Fibroblast of mammary gland (primary cell): ENCODE results near the gene TBX1.

Experiments
- DNase-seq: peaks from one replicate; pipeline ENCODE4 v3.0.0-alpha.2; 2010; ENCODE audit warnings: low read depth
- H3K4me3 ChIP-seq: 2 replicates; pipeline ENCODE4 v1.5.1; 2011; ENCODE audit warnings: low read depth, mild to moderate bottlenecking, low read length, moderate library complexity; ENCODE audit not compliant: control insufficient read depth
- CTCF ChIP-seq: conservative IDR thresholded peaks from 2 replicates; pipeline ENCODE4 v1.5.1; 2011; ENCODE audit warnings: low read depth, low read length, inconsistent platforms; ENCODE audit not compliant: control insufficient read depth, insufficient read depth

The TBX1 gene

DNA sequence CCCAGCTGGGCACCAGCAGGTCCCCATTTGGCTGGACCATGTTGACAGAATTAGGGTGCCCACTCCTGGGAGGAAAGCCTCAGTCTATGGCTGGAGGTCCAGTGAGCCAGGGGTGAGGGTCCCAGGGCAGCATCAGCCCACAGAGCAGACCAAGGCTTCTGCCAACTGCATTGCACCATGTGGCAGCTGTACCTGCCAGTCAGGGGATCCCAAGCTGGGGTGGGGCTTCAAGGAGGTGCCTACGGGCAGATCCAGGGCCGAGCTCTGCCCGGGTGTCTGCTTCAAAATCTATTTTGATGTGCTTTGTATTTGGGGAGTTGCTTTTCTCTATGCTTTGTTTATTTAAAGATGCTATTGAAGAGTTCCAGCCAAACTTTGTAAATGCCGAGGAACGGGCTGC lies 26.8 kb upstream of the TBX1 start:
- no peak for TF ChIP-seq CTCF
- no peak overlapping the region for H3K4me3 ChIP-seq
- DNase-seq: no peak

DNA sequence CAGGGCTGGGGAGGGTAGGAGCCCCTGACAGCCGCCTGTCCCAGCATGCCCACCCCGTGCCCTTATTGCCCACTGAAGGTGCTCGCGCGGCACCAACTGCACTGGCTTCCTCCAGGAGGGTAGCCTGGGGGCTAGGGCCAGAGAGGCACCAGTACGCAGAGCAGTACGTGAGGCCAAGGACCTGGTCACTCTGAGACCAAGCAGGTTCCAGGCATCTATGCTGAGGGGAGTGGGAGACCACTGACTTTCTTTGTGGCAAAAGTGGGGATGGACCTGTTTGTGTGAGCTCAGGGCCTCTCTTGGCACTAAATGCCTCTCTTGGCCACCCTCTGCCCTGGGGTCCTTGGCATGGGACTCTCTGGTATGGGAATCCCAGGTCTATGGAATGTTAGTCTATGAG lies 26.4 kb upstream of the TBX1 start:
- no peak for TF ChIP-seq CTCF
- H3K4me3 ChIP-seq: no peak overlapping the region
- no peak for DNase-seq

GRCh38 chr22:19734837-19735382 lies 25.7 kb upstream of the TBX1 start:
- no peak for DNase-seq
- no peak for TF ChIP-seq CTCF
- no peak overlapping the region for H3K4me3 ChIP-seq

- no peak for DNase-seq
- TF ChIP-seq CTCF: no peak
- H3K4me3 ChIP-seq: no peak overlapping the region
Measured at GRCh38 chr22:19735665-19736510, 24.7 kb upstream of the TBX1 start.

DNA sequence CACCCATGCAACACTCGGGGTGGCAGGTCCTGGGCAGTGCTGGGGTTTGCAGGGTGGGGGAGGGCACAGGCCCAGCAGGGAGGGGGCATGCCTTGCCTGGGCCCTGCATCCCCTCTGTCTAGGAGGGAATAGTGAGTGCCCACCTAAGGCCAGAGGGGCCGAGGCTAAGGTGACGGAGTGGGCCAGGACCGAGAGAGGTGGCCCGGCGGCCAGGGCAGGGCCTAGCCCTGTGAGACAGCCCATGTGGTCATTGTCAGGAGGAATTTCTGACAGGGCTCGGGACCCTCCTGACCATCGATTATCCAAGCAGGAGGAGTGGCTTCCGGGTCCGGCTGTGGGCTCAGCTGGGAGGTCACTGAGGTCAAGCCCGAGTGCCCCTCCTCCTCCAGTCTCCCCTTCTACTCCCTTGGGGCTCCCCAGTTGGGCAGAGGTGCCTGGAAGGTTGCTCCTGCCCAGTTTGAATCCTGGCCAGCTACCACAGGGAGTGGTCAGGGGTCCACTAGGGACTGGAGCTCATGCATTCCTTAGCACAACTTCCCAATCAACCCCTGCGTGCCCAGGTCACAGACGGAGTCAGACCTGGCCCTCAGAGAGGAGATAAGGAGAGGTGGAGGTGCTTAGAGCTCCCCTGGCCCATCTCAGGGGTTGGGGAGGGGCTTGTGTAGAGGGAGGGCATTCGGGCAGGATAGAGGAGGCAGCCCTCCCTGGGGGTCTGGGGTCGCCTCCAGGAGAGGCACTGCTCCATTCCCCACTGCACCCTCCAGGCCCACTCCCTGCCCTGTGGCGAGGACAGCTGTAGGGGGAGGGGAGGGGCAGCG lies 22.5 kb upstream of the TBX1 start:
- no peak overlapping the region for H3K4me3 ChIP-seq
- TF ChIP-seq CTCF: no peak
- no peak for DNase-seq

GRCh38 chr22:19738664-19739447 lies 21.7 kb upstream of the TBX1 start:
- no peak for TF ChIP-seq CTCF
- no peak overlapping the region for H3K4me3 ChIP-seq
- DNase-seq: no peak
